HG02938 (cell line): ENCODE results near the gene SPRR3.

Source experiments
- ATAC-seq: cut with Tn5 transposase; IDR thresholded peaks from one replicate; pipeline ENCODE4 v1.9.1; 2021; ENCODE audit warnings: mild to moderate bottlenecking, moderate library complexity; ENCODE audit not compliant: unreplicated experiment

SPRR3 gene

GRCh38 chr1:153001382-153001781 lies at the start of gene SPRR3:
Gene SPRR3, plus strand, starts transcription at chr1:153001749. Its CDS starts 1,272 bp downstream, at chr1:153003021.
- ATAC-seq = no peak

GRCh38 chr1:152953761-152954160 lies 47.8 kb upstream of the SPRR3 start:
- ATAC-seq = no peak

- no peak for ATAC-seq
Measured at GRCh38 chr1:152954436-152954835, 47.1 kb upstream of the SPRR3 start.

DNA sequence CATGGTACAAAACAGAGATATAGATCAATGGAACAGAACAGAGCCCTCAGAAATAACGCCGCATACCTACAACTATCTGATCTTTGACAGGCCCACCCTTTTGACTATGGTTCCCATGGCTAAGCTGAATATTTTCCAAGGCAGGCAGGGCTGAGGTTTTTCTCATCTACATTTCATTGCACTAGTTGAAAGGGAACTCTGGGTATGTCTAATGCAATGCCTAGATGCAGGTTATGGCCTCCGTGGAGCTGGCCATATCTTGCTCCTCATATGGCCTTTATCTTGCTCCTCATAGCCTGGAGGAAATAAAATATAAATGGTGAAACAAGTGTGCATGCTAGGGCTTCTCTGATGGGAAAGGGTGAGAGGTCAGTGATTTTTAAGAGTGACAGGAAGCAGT lies 44.0 kb upstream of the SPRR3 start:
- ATAC-seq = no peak

- no peak for ATAC-seq
Measured at GRCh38 chr1:152959273-152959672, 42.3 kb upstream of the SPRR3 start.

- ATAC-seq = no peak
Measured at GRCh38 chr1:152959801-152960451, 41.6 kb upstream of the SPRR3 start.

DNA sequence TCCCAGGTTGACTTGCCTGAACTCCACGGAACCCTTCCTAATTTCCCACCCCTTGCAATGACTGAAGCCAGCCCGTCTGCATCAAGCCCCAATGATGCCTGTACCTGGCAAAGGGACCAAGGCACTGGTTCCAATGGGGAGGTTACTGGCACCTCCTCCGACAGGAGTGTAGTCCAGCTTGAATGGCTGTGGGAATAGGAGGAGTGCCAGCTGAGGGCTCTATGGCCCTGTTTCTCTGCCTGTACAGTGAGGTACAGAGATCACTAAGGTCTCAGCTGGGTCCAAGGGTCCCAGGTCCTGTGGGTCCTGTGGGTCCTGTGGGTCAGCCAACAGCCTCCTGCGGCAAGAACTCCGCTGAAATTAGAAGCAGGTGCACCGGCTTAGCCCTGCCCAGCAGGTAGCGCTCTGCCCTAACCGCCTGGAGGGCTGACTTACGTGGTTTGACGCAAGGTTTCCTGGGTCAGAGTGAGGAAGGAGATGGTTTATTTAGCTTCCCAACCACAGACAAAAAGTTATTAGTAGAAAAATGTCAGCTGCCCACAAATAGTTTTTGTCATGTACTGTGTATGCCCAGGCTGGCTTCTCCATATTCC lies 41.0 kb upstream of the SPRR3 start:
- ATAC-seq = no peak

- no peak for ATAC-seq
Measured at GRCh38 chr1:152961226-152961891, 40.2 kb upstream of the SPRR3 start.

- ATAC-seq = no peak
Measured at GRCh38 chr1:152962876-152963415, 38.6 kb upstream of the SPRR3 start.

DNA sequence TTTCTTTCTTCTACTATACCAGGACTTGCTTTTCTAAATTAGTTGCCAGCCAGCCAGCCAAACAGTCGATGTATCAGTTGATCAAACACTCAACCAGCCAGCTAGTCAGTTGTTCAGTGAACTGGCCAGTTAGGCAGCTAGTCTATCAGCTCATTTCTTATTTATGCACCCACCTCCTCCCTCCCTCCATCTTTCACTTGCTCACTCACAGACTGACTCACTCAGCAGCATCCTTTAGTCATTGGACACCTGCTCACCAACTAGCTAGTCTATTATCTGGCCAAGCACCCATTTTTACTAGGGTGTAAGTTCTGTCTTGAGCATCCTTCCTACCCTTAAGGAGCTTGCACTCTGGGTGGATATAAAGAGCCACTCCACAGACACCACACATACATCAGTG lies 37.0 kb upstream of the SPRR3 start:
- no peak for ATAC-seq

DNA sequence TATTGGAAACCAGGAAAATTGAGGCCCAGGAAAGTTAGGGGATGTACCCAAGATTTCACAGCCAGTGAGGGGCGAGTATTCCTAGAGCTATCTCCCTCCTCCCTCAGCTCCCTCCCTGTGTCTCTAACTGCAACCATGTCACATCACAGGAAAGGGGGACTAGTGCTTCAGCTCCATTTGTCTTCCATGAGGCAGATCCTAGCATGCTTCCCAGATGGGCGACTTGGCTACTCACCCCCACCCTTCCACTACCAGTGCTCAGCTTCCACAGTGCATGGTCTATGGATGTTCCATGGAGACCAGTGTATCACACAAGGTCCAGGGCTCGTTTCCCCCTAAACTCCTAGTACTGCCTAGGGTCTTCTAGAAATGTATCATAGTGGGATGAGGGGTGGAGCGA lies 35.7 kb upstream of the SPRR3 start:
- no peak for ATAC-seq

DNA sequence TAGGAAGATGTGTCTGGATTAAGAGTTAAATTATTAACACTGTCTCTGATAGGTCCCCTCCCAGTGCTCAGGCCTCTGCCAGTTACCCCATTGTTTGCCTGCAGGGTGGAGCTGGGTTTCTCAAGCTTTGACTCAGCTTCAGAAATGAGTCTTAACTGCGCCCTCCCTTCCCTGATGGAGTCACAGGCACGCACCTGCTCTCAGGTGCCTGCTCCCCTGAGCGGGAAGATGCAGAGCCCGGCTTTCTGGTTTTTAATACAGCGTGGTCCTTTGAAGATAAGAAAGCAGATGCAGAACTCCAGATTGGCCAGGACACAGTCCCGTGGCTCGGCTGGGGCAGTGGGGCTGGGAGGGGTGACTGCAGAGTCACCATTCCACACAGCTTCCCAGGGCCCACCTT lies 34.3 kb upstream of the SPRR3 start:
- ATAC-seq = no peak

GRCh38 chr1:152968248-152968647 lies 33.3 kb upstream of the SPRR3 start:
- peak; percentile 65 for ATAC-seq

GRCh38 chr1:152969036-152969435 lies 32.5 kb upstream of the SPRR3 start:
- ATAC-seq = no peak

GRCh38 chr1:152970495-152970894 lies 31.1 kb upstream of the SPRR3 start, which contains the start of gene SPRR4:
Gene SPRR4, plus strand, starts transcription at chr1:152970648. Its CDS starts 1,243 bp downstream, at chr1:152971891.
- ATAC-seq = no peak

- ATAC-seq = no peak
Measured at GRCh38 chr1:152972196-152972886, 29.2 kb upstream of the SPRR3 start.

GRCh38 chr1:152976688-152977087 lies 24.9 kb upstream of the SPRR3 start:
- no peak for ATAC-seq

DNA sequence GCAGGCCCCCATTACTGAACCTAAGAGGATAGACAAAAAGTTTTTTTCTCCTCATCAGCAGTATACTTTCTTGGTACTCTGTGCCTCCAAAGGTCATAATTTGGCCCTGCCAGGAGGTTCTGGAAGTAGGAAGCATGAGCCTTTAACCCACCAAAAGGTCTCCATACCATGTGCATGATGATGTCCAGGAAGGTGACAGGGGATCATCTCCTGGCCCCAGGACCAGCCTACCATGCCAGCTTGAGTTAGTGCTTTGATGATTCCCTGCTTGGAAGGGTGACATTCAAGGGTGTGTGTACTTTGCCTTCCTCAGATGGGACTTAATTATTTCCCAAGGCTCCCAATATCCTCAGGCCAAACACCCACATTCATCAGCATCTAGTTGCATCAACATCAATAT lies 23.9 kb upstream of the SPRR3 start:
- no peak for ATAC-seq

DNA sequence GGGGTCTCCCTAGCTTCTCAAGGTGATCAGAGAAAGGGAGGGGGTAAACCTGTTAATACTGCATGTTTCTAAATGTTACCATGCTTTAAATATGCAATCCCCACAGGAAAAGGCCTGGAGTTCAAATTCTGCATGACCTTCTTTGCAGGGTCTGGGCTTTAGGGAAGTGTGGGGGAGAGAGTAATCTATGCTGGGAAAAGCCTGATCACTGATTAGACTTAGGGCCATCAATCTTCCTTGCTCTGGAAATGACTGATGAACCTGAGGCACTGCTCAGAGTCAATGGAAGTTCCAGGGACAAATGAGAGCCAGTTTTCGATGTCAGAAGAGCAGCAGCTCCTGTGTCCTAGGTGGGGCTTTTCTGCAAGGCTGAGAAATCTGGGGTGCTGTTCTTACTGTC lies 20.9 kb upstream of the SPRR3 start:
- no peak for ATAC-seq

DNA sequence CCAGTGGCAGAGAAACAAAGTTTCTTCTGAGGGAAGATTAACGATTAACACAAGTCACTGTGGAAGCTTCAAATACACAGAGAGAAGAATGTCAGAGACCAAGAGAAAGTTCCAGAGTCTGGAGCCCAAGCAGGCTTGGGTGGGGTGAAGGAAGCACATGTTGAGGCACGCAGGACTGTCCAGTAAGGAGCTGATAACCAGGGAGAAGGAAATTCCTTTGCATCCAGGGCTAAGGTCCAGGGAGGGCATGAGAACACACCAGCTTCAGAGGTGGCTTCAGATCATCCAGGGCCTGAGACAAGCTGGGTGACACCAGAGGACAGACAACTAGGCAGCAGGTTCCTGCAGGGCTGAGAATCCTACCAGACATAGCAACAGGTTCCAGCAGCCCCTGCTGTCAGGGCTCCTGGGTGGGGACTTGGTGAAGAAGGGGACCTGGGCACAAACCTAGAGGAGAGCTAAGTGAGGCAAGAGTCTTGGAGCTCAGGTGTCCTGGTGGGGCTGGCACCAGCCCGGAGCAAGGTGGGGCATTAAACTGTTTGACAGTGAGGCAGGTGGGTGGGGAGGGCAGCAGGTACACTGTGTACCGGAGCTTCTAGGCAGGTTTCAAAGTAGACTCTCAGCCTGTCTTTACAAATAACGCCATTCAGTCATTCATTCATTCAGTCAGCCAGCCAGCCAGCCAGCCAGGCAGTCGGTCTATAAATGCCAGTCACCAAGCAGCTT lies 20.2 kb upstream of the SPRR3 start:
- no peak for ATAC-seq

DNA sequence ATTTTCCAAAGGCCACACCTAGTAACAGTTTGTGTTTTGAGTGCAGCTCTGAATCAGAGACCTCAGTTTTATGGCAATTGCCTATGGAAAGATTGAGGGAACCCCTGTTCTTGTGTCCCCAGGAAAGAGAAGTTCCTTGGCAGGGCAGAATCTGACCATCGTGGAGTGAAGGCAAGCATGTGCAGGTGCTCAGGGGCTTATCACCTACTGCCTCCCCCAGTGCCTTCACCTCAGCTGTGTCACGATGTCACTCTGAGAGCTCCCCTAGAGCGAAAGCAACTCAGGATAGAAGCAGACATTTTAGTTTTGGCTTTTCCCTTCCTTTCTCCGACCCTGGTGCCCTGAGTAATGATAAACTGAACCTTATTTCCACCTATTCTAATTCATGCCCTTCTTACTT lies 19.5 kb upstream of the SPRR3 start:
- ATAC-seq = no peak
